ENCODE measurements around the gene TSSK3. TPM values are rescaled to one million over a fixed set of nuclear protein-coding genes. Genes with fewer than 3 reads are reported as not detected.
"Not testable (repeated sequence)": the region's sequence is repeated elsewhere in the genome, so short reads cannot be mapped to it uniquely, and the experiment has no call there.

The TSSK3 gene
- total and polyA plus RNA-seq, 7 donors: 1.1 to 2.2 (median 1.8) TPM; not detected in 3

GRCh38 chr1:32393832-32394140 lies 31.4 kb downstream of the TSSK3 start:
- no peak for TF ChIP-seq POLR2A (IDR thresholded peaks at IDR 0.05)
- TF ChIP-seq POLR2AphosphoS5 (IDR thresholded peaks at IDR 0.05): no peak
- TF ChIP-seq EP300 (IDR thresholded peaks at IDR 0.05): no peak
- no peak for TF ChIP-seq CTCF (IDR thresholded peaks at IDR 0.05)
- no peak for DNase-seq
- H3K4me3 ChIP-seq: peak overlapping the region; percentile 81 to 94 (median 88)
- intact Hi-C loops (cut with DNase I): loop anchor here (5.0 kb wide), 3 partner anchors 41 to 186 kb away; partner anchors contain the start of genes DCDC2B, IQCC and MARCKSL1
- H3K4me1 ChIP-seq: peaks cover 0 to 42% (median 28%) of the 10 kb centered on the region in 4 donors
- H3K9me3 ChIP-seq: no peaks in the 10 kb centered on the region
- peak overlapping the region; percentile 92 to 95 (median 94) for H3K27ac ChIP-seq
- peaks cover 4 to 41% (median 8%) of the 10 kb centered on the region in 4 donors for H3K36me3 ChIP-seq
- 1 to 2% methylated on average over 15 of the region's 15 CpGs for WGBS, 2 donors
- no peaks in the 10 kb centered on the region for H3K27me3 ChIP-seq

DNA sequence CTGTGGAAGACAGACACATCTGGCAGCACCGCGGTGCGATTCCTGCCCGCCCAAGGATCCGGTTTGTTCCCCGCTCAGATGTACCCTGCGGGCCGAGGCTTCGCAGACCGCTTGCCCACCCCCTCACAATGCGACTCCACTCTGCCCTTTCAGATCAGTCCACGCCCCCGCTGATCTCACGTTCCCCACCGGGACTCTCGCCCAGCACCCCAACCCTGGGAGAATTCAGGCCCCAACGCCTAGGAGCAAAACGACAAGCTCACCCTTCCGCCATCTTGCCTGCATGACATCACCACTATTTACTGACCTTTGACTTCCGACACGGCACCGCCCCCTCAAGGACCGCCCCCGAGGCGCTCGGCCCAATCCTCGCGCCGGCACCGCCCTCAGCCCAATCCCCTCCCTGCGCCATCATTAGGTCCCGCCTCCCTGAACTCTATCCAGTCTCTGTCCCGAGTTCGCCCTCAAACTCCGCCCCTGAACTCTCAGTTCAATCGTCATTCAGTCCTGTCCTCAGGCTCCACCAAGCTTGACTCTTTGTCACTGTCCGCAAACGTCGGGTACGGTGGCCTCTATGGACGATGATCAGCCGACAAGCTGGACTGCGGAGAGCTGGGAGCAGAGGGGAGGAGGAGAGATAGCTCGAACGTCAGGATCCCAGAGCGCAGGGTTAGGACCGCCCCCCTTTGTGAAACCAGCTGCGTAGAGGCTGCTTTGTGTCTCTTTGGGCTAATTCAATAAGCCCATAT lies 32.0 kb downstream of the TSSK3 start, which contains the start of gene BSDC1:
Gene BSDC1, minus strand, starts transcription at position 301 of the 749 bp plus-strand sequence. Its CDS starts 27 bp downstream, at position 274.
- TF ChIP-seq EP300 (IDR thresholded peaks at IDR 0.05) (no peak), POLR2A (IDR thresholded peaks at IDR 0.05) (peak; percentile 88 to 89), POLR2AphosphoS5 (IDR thresholded peaks at IDR 0.05) (peak; percentile 98 to 99 (median 98))
- H3K36me3 ChIP-seq: peaks cover 2 to 37% (median 5%) of the 10 kb centered on the region in 4 donors
- H3K4me1 ChIP-seq: peaks cover 0 to 42% (median 28%) of the 10 kb centered on the region in 4 donors
- H3K27me3 ChIP-seq: no peaks in the 10 kb centered on the region
- peak within 1 kb of the TSS; percentile 81 to 94 (median 88) for H3K4me3 ChIP-seq
- 0 to 1% methylated on average over 48 of the region's 48 CpGs for WGBS, 2 donors
- DNase-seq: peak; percentile 99
- intact Hi-C loops (cut with DNase I): loop anchor here (5.0 kb wide), 3 partner anchors 42 to 187 kb away; partner anchors contain the start of genes DCDC2B, IQCC and MARCKSL1
- H3K27ac ChIP-seq: peak within 1 kb of the TSS; percentile 92 to 95 (median 94)
- no peaks in the 10 kb centered on the region for H3K9me3 ChIP-seq

- WGBS, 2 donors: 1 to 2% methylated on average over 14 of the region's 14 CpGs
- peaks cover 0 to 42% (median 28%) of the 10 kb centered on the region in 4 donors for H3K4me1 ChIP-seq
- DNase-seq: no peak
- H3K36me3 ChIP-seq: peaks cover 0 to 30% (median 2%) of the 10 kb centered on the region in 4 donors
- peak overlapping the region; percentile 92 to 95 (median 94) for H3K27ac ChIP-seq
- H3K27me3 ChIP-seq: no peaks in the 10 kb centered on the region
- peak overlapping the region; percentile 81 to 94 (median 88) for H3K4me3 ChIP-seq
- intact Hi-C loops (cut with DNase I): loop anchor here (5.0 kb wide), 3 partner anchors 43 to 188 kb away; partner anchors contain the start of genes DCDC2B, IQCC and MARCKSL1
- no peaks in the 10 kb centered on the region for H3K9me3 ChIP-seq
- no peak for TF ChIP-seq POLR2A (IDR thresholded peaks at IDR 0.05)
- TF ChIP-seq POLR2AphosphoS5 (IDR thresholded peaks at IDR 0.05): no peak
- no peak for TF ChIP-seq CTCF (IDR thresholded peaks at IDR 0.05)
- no peak for TF ChIP-seq EP300 (IDR thresholded peaks at IDR 0.05)
These were observed 32.6 kb downstream of the TSSK3 start for GRCh38 chr1:32394890-32395432.

- H3K4me3 ChIP-seq; H3K27ac ChIP-seq; intact Hi-C loops (cut with DNase I); H3K9me3 ChIP-seq; H3K27me3 ChIP-seq; DNase-seq: not testable (repeated sequence)
- H3K36me3 ChIP-seq: peaks cover 0 to 15% (median 0%) of the 10 kb centered on the region in 4 donors
- WGBS, 2 donors: 88 to 92% methylated on average over 5 of the region's 5 CpGs
- H3K4me1 ChIP-seq: peaks cover 0 to 39% (median 28%) of the 10 kb centered on the region in 4 donors
These were observed 34.2 kb downstream of the TSSK3 start for GRCh38 chr1:32396524-32396923.

- 76 to 81% methylated on average over 2 of the region's 2 CpGs for WGBS, 2 donors
These were observed 36.1 kb downstream of the TSSK3 start for GRCh38 chr1:32398401-32398800.

More at GRCh38 chr1:32398401-32398800, 36.1 kb downstream of the TSSK3 start:
- Histone ChIP-seq H3K27me3 (no peaks in the 10 kb centered on the region), H3K4me3 (no peak overlapping the region), H3K9me3 (no peaks in the 10 kb centered on the region), H3K36me3 (no peaks in the 10 kb centered on the region), H3K27ac (no peak overlapping the region), H3K4me1 (peaks cover 0 to 20% (median 10%) of the 10 kb centered on the region in 4 donors)
- intact Hi-C loops (cut with DNase I): no loop called here
- TF ChIP-seq POLR2AphosphoS5 (IDR thresholded peaks at IDR 0.05): no peak
- no peak for TF ChIP-seq CTCF (IDR thresholded peaks at IDR 0.05)
- no peak for TF ChIP-seq POLR2A (IDR thresholded peaks at IDR 0.05)
- TF ChIP-seq EP300 (IDR thresholded peaks at IDR 0.05): no peak
- no peak for DNase-seq
